GM19351 (cell line): ENCODE results near the gene PARD3B.

Experiments
- ATAC-seq: cut with Tn5 transposase; IDR thresholded peaks from one replicate; pipeline ENCODE4 v1.9.1; 2021; ENCODE audit warnings: mild to moderate bottlenecking, moderate library complexity; ENCODE audit not compliant: unreplicated experiment

PARD3B gene

GRCh38 chr2:204827701-204828590 lies 282.7 kb downstream of the PARD3B start:
- no peak for ATAC-seq

- no peak for ATAC-seq
Measured at GRCh38 chr2:204834716-204835384, 289.6 kb downstream of the PARD3B start.

GRCh38 chr2:204835786-204836185 lies 290.5 kb downstream of the PARD3B start:
- no peak for ATAC-seq

DNA sequence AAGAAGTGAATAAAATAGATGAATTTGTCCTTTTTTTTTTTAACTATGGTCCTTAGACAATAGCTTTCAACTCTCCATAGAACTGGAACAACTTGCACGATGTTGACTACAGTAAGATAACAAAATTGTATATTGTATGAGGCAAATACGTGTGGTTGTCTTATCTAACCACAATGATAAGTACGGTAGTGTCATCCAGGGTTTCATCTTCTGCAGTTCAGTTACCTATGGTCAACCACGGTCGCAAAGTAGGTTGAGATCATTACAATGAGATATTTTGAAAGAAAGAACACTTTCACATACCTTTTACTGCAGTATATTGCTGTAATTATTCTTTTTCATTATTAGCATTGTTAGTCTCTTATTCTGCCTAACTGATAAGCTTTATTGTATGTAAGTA lies 295.2 kb downstream of the PARD3B start:
- no peak for ATAC-seq

DNA sequence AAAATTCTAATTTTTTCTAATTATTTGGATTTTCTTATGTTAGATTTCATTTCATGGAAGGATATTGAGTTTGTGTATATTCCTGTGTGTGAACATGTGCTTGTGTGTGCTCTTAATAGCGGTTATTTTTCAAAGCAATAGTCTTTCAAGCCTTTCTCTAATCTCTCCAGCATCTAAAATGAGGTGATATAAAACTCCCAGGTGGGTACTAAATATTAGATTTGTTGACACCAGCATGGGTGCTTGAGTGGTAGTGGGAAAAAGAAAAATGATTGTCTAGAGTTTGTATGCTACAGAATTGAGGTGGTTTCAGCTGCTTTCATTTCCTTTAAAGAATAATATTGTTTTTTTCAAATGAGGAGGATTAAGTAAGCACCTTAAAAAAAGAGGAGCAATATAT lies 296.8 kb downstream of the PARD3B start:
- ATAC-seq, result no peak

DNA sequence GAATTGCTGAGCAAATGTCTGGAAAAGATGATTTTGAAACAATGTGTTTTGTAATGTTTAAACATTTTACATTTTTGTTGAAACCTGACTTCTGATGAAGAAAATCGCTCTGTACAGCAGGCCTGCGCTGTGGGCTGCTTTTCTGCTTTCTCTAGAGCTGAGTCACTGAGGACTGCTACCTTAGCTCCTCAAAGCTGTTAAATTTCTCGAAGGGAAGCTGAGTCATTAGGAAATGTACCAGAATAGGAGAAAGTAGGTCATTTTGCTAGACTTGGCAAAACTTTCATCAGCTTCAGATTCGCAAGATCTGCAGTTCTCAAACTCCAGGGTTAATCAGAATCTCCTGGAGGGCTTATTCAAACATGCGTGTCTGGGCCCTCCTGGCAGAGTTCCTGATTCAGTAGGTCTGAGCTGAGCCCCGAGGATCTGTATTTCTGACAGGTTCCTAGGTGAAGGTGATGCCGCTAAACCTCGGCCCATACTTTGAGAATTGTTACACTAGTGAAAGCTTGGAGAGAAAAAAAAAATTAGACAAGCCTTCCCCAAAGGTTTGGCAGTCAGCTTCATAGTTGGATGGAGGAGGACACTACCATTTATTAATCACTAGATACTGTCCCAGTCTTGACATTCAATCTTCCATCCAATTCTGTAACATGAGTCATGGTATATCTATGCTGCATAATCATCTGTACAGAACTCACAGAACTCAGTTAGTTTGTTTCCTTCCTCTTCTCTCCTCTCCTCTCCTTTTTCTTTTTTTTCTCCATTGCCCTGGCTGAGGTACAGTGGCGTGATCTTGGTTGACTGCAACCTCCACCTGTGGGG lies 297.6 kb downstream of the PARD3B start:
- no peak for ATAC-seq

DNA sequence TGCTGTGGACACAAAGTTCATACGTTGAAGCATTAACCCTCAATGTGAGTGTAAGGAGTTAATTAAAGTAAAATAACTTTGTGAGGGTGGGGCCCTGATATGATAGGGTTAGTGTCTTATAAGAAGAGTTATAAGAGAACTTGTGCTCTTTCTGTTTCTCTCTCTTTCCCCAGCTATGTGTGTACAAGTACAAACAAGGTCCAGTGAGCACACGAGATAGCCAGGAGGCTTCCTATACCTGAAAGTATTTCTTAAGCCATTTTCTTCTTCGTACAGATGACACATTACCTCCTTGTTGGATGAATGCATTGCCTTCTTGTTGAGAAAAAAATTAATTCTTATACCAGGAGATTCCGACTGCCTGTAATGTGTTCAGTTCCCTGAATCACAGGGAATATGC lies 301.2 kb downstream of the PARD3B start:
- ATAC-seq, result no peak

GRCh38 chr2:204849892-204850291 lies 304.6 kb downstream of the PARD3B start:
- no peak for ATAC-seq

DNA sequence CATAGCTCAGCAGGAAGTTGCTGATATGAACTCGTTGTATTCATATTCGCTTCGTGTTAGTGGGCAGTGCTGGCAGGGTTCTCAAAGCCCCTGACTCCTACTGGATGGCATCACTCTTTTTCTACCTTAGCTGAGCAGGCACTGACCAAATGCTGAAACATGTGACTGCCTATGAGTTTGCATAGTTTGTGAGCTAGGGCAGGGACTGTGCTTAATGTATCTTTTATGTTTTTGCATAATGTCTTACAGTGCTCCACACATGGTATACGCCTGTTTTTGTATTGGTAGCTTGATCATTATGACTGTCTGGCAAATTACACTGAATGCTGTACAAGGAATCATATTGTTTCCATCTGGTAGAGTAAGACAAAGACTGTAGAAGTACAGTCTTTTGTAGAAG lies 305.3 kb downstream of the PARD3B start:
- ATAC-seq, result no peak

DNA sequence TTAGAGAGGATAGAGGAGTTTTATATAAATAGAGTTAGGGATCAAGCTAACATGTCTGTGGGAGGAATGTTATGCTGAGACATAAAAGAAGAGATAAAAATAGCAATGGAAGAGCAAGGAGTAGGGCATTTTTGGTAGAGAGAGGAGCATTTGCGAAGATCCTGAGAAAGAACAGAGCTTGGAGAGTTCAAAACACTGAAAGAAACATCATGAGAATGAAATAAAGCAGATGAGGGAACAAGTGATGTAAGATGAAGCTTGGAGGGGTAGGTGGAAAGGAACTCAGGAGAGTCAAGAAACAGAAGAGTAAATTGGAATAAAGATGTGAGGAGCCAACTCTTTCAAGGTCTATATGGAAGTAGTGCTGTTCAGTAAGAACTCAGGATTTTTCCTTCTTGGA lies 308.6 kb downstream of the PARD3B start:
- no peak for ATAC-seq

DNA sequence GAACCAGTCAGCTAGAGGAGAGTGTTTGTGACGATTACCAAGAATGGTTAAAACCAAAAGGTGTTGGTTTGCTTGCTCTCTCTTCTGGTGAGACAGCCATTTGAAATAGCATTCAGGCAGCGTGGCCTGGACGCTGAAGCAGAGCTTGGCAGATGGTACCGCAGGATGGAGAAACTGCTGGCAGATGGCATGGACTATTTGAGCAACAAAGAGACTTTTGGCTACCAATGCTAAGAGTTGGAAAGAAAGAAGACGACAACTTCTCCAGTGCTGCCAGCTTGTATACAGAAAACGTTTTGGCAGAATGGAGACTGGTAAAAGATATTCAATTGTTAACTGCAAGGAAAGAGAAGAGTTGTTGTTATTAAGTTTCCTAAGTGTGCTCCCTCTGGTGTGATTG lies 315.0 kb downstream of the PARD3B start:
- no peak for ATAC-seq

GRCh38 chr2:204862809-204863208 lies 317.5 kb downstream of the PARD3B start:
- ATAC-seq, result no peak

DNA sequence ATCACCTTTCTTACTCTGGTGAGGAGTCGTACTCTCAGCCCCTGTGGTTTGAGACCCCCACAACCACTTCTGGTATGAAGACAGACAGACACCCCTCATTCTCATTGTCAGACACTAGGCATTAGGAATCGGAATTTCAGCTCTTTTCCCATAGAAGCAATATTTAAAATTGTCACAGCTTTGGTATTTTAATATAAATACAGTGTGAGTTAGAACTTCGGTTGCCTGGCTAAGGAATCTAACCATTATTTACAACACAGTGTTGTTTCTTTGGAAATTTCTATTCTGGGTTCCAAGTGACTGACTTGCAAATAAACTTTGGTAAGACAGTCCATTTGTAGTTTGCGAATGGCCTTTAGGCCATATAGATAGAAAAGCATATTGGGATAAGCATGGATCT lies 318.1 kb downstream of the PARD3B start:
- ATAC-seq, result no peak

- ATAC-seq, result no peak
Measured at GRCh38 chr2:204869132-204869823, 324.0 kb downstream of the PARD3B start.

GRCh38 chr2:204870053-204870452 lies 324.8 kb downstream of the PARD3B start:
- no peak for ATAC-seq

DNA sequence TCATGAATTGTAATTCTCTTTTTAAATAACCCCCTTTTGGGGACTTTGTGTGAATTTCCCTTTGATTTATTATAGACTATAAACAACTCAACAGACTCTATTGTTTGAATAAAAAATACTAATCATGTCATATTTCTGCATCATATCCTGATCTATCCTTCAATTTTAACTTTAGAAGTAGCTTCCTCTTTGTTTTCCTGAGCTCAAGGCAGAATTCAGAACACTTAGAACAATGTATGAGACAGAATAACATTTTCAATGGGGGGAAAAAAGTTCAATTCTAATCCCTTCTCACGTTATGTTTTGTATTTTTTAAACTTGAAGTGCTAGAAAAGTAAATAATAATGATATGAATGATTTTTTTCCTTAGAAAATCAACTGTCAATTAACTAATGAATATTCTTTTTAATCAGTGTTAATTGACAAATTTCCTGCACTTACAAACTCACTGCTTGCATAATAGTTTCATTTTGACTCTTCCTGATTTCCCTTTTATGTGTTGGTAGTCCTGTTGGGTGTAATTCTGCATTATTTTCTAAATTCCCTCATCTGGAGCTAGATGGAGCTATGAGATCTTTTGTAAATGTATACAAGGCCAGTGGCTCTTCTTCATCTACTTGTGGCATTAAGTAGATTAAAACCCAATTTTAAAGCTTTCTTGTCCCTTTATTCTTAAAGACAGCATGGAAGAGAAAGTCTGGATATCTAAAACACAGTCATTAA lies 326.1 kb downstream of the PARD3B start:
- ATAC-seq, result peak; percentile 81

- no peak for ATAC-seq
Measured at GRCh38 chr2:204876311-204876710, 331.0 kb downstream of the PARD3B start.

- no peak for ATAC-seq
Measured at GRCh38 chr2:204877691-204878090, 332.4 kb downstream of the PARD3B start.

- ATAC-seq, result no peak
Measured at GRCh38 chr2:204880928-204881327, 335.7 kb downstream of the PARD3B start.

- ATAC-seq, result no peak
Measured at GRCh38 chr2:204881655-204882054, 336.4 kb downstream of the PARD3B start.
